Esophagus squamous epithelium (tissue), 4 donors: ENCODE results near the gene KIF13A.

Experiments
- POLR2A ChIP-seq, 4 donors: fragments of 450-650 bp; IDR thresholded peaks; one replicate each; pipeline ENCODE4 v1.6.1; 2017; ENCODE audit warnings: antibody characterized with exemption in 4 of 4, mild to moderate bottlenecking in 4 of 4, moderate library complexity in 3 of 4
- TF ChIP-seq, protein P1 (sequence below), 6 experiments: fragments of 450-650 bp in 4 of 6; fragments of 200-600 bp in 2 of 6; sonication (generic) in 2 of 6; IDR thresholded peaks; one replicate each; pipeline ENCODE4 v1.5.1; 2016 to 2019; ENCODE audit warnings: antibody characterized with exemption in 6 of 6, mild to moderate bottlenecking in 4 of 6, moderate library complexity in 4 of 6

DNA sequence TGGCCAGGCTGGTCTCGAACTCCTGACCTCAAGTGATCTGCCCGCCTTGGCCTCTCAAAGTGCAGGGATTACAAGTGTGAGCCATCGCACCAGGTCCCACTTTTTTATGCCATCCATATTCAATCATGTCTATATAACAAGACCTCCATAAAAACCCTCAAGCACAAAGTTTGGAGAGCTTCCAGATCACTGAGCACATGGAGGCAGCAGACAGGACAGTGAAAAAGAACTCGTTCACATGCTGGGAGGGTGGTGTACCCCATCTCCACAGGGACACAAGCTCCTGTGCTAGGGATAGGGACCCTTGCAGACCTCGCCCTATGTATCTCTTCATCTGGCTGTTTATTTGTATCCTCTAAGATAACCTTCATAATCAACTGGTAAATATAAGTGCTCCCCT is 30.3 kb downstream of the KIF13A start:
- TF ChIP-seq, protein P1, sequence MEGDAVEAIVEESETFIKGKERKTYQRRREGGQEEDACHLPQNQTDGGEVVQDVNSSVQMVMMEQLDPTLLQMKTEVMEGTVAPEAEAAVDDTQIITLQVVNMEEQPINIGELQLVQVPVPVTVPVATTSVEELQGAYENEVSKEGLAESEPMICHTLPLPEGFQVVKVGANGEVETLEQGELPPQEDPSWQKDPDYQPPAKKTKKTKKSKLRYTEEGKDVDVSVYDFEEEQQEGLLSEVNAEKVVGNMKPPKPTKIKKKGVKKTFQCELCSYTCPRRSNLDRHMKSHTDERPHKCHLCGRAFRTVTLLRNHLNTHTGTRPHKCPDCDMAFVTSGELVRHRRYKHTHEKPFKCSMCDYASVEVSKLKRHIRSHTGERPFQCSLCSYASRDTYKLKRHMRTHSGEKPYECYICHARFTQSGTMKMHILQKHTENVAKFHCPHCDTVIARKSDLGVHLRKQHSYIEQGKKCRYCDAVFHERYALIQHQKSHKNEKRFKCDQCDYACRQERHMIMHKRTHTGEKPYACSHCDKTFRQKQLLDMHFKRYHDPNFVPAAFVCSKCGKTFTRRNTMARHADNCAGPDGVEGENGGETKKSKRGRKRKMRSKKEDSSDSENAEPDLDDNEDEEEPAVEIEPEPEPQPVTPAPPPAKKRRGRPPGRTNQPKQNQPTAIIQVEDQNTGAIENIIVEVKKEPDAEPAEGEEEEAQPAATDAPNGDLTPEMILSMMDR (IDR thresholded peaks at IDR 0.05) = no peak
- TF ChIP-seq POLR2A (IDR thresholded peaks at IDR 0.05) = no peak
